PFSK-1 (cell line): ENCODE data around the gene MT1G.

Experiments used
- FOXP2 ChIP-seq: optimal IDR thresholded peaks from 2 replicates; pipeline ENCODE3; 2011; ENCODE audit warnings: borderline replicate concordance, control low read depth, inconsistent platforms; ENCODE audit not compliant: insufficient read depth; ENCODE audit errors: extremely low read length, extremely low read depth
- POLR2AphosphoS5 ChIP-seq: IDR thresholded peaks from 2 replicates; pipeline ENCODE4 v1.6.1; 2012; ENCODE audit warnings: low read depth, mild to moderate bottlenecking, control low read depth, low read length, moderate library complexity
- SIN3A ChIP-seq: IDR thresholded peaks from 2 replicates; pipeline ENCODE4 v1.6.1; 2012; ENCODE audit warnings: mild to moderate bottlenecking, low read length, moderate library complexity, borderline replicate concordance; ENCODE audit not compliant: insufficient read depth
- TAF1 ChIP-seq: IDR thresholded peaks from 2 replicates; pipeline ENCODE4 v1.6.1; 2012; ENCODE audit warnings: low read length, control low read depth, borderline replicate concordance; ENCODE audit not compliant: insufficient read depth
- TF ChIP-seq, protein P1 (sequence below), 2 experiments: IDR thresholded peaks; 2 replicates each; pipeline versions ENCODE4 v1.6.1 to v1.8.0; 2011 to 2012; ENCODE audit warnings: low read depth in 2 of 2, low read length in 2 of 2, control low read depth in 1 of 2, inconsistent platforms in 1 of 2, mild to moderate bottlenecking in 1 of 2, moderate library complexity in 1 of 2; ENCODE audit not compliant: insufficient read depth in 1 of 2

DNA sequence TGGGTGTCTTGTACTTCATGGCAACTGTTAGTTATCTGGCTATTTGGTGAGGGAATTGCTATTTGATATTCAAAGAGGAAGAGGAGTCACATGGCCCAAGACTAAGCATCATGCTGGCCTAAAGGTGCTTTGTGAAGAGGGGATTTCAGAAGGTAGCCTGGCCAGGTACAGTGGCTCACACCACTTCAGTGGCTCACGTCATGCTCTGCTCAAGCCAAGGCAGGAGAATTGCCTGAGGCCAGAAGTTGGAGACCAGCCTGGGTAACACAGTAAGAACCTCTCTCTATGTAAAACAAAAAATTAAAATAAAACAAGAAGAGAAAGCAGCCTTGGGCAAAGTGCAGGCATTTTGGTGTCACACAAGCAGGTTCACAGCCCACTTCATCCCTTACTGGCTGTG is 22.6 kb downstream of the MT1G start:
- TF ChIP-seq POLR2AphosphoS5: no peak
- no peak for TF ChIP-seq TAF1
- TF ChIP-seq SIN3A: no peak
- no peak for TF ChIP-seq FOXP2
- TF ChIP-seq, protein P1, sequence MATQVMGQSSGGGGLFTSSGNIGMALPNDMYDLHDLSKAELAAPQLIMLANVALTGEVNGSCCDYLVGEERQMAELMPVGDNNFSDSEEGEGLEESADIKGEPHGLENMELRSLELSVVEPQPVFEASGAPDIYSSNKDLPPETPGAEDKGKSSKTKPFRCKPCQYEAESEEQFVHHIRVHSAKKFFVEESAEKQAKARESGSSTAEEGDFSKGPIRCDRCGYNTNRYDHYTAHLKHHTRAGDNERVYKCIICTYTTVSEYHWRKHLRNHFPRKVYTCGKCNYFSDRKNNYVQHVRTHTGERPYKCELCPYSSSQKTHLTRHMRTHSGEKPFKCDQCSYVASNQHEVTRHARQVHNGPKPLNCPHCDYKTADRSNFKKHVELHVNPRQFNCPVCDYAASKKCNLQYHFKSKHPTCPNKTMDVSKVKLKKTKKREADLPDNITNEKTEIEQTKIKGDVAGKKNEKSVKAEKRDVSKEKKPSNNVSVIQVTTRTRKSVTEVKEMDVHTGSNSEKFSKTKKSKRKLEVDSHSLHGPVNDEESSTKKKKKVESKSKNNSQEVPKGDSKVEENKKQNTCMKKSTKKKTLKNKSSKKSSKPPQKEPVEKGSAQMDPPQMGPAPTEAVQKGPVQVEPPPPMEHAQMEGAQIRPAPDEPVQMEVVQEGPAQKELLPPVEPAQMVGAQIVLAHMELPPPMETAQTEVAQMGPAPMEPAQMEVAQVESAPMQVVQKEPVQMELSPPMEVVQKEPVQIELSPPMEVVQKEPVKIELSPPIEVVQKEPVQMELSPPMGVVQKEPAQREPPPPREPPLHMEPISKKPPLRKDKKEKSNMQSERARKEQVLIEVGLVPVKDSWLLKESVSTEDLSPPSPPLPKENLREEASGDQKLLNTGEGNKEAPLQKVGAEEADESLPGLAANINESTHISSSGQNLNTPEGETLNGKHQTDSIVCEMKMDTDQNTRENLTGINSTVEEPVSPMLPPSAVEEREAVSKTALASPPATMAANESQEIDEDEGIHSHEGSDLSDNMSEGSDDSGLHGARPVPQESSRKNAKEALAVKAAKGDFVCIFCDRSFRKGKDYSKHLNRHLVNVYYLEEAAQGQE (IDR thresholded peaks at IDR 0.05; ENCODE audit: insufficient read depth in 1 of 2, low read depth in 2 of 2, low read length in 2 of 2): no peak
